ENCODE data around the gene ULK1.

Gene ULK1

DNA sequence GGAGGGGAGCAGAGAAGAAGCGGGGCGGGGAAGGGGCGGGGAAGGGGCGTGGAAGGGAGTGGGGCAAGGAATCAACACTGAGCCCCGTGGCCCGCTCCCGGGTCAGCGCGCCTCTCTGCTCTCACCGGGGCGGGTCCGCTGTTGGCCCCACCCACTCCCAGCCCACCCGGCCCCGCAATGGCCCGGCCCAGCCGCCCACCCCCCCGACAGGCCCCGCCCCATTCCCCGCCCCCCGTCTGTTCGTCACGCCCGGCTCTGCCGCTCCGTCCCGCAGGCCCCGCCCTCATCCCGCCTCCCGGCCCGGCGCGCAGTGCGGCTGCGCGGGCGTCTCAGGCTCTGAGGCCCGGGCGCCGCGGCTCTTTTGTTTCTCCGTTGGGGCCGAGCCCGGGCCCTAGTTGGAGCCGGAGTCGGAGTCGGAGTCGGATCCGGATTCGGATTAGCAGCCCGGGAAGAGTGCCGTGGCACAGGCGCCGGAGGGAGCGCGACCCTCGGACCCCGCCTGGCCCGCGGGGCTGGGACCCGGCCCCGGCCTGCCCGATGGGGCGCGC lies at the start of gene ULK1:
Gene ULK1 (plus strand): TSS at position 310 of the 548 bp plus-strand sequence. CDS start 380 bp downstream, outside the sequence.
- DNase-seq = peak; percentile 91

DNA sequence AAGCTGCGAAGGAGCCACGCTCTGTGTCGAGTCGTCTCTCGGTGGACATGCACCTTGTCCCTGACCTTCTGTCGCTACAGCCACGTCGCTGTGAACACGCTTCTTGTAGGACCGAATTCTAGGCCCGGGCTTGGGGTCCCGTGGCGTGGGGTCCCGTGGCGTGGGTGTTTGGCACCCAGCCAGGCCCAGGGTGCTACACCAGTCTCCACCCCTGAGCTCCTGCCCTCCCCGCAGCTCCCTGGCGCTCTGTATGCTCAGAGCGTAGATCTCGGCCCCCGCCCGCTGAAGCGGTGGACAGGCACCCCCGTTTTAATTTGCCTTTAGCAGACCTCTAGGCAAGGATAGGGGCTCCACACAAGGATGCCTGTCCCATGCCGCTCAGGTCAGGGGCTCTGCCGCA lies 49.8 kb upstream of the ULK1 start:
- DNase-seq = no peak

DNA sequence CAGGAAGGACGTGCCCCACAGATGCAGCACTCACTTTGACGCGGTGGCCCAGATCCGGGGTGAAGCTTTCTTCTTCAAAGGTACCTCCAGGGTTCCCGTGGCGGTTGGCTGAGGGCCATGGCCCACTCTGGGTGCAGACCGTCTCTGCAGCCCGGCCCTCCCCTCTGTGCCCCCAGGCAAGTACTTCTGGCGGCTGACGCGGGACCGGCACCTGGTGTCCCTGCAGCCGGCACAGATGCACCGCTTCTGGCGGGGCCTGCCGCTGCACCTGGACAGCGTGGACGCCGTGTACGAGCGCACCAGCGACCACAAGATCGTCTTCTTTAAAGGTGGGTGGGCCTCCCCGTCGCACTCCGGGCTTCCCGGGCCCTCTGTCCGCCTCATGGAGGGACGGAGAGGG lies 49.3 kb upstream of the ULK1 start:
- no peak for DNase-seq

DNA sequence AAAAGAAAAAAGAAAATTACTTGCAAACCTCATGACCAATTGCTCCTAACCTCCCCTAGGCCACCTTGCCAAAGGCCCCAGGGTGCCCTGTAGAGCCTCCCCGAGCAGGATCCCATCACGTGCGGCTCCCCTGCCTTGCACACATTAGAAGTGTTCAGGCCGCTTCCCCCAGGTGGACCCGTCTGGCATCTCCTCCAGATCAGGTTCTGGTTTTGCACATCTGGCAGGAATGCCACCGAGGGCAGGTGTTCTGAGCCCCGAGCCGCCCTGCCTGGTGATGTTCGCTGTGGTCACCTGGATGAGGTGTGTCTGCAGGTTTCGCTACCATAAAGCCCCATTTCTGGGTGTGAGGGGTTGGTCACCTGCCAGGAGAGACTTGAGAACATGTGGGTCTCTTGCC lies 47.0 kb upstream of the ULK1 start:
- no peak for DNase-seq

DNA sequence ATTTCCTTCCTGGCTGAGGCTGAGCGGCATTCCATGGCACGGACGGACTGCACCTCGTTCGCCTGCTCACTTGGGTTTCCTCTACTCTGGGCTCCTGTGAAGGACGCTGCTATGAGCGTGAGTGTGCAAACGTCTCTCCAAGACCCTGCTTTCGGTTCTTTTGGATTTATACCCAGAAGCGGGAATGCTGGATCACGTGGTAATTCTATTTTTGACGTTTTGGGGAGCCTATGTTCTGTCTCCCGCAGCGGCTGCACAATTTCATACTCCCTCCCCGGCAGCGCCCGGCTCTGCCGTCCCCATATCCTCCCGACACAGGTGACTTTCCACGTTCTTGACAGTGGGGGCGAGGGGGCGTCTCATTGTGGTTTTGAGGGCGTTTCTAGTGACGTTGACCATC lies 45.7 kb upstream of the ULK1 start:
- DNase-seq = no peak

DNA sequence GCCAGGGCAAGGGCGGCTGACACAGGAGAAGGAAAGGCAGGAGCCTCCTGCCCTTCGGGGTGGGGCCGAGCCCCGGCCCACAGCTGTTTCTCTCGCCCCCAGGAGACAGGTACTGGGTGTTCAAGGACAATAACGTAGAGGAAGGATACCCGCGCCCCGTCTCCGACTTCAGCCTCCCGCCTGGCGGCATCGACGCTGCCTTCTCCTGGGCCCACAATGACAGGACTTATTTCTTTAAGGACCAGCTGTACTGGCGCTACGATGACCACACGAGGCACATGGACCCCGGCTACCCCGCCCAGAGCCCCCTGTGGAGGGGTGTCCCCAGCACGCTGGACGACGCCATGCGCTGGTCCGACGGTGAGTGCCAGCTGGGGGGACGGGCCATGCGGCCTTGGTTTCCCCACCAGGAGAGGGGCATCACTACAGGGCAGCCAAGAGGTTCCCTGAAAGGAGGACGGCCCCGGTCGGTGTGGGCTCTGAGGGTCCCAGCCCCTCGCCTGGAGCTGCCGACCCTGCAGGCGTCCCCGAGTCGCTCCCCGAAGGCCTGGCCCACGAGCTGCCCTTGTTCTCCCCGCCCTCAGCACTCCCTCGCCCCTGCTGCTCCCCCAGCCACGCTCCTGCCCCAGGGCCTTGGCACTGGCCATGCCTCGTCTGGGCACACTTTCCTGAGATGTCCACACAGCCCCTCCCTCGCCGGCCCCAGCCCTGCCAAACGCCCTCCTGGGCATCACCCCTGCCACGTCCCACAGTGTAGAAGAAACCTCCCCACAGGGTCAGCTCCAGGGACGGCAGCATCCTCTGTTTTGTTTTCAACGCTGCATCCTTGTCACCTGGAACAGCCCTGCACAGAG lies 44.5 kb upstream of the ULK1 start:
- no peak for DNase-seq

DNA sequence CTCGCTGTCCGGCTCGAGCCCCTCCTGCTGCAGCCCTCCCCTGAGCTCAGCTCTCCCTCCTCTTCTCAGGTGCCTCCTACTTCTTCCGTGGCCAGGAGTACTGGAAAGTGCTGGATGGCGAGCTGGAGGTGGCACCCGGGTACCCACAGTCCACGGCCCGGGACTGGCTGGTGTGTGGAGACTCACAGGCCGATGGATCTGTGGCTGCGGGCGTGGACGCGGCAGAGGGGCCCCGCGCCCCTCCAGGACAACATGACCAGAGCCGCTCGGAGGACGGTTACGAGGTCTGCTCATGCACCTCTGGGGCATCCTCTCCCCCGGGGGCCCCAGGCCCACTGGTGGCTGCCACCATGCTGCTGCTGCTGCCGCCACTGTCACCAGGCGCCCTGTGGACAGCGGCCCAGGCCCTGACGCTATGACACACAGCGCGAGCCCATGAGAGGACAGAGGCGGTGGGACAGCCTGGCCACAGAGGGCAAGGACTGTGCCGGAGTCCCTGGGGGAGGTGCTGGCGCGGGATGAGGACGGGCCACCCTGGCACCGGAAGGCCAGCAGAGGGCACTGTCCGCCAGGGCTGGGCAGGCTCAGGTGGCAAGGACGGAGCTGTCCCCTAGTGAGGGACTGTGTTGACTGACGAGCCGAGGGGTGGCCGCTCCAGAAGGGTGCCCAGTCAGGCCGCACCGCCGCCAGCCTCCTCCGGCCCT lies 43.4 kb upstream of the ULK1 start:
- peak in 1 of 2 donors; percentile 18 for DNase-seq

DNA sequence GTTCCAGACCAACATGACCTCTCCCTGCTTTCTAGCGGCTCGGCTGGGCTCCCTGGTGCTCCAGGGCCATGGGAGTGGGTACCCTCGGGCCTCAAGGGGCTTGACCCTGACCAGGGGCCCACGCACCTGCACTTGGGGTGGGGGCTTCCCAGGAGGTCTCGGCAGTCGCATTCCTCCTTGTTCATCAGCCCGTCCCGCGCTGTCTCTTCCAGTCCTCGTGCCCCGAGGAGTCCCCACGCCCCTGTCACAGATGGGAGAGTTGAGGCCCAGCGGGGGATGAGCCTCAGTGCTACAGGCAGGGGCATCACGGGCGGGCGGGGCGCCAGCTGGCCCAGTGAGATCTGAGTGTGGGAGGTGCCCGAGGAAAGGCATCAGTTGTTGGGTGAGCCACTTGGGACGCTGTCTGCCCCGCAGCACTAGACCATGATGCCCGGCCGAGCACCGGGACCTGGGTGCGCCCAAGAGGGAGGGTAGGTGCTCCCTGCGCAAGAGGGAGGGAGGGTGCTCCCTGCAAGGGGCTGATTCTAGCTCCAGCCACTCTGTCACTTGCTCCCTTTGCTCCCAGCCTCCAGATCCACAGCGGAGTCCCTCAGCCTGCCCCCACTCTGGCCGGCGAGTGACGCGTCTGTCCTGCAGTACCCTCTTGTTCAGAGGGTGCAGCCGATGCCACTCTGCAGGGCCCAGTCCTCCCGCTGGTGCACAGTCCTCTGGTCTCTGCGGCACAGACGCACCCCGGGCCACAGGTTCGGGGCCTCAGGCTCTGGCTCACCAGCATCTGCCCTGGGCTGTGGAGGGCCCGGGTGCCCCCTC lies 42.5 kb upstream of the ULK1 start:
- DNase-seq = no peak

DNA sequence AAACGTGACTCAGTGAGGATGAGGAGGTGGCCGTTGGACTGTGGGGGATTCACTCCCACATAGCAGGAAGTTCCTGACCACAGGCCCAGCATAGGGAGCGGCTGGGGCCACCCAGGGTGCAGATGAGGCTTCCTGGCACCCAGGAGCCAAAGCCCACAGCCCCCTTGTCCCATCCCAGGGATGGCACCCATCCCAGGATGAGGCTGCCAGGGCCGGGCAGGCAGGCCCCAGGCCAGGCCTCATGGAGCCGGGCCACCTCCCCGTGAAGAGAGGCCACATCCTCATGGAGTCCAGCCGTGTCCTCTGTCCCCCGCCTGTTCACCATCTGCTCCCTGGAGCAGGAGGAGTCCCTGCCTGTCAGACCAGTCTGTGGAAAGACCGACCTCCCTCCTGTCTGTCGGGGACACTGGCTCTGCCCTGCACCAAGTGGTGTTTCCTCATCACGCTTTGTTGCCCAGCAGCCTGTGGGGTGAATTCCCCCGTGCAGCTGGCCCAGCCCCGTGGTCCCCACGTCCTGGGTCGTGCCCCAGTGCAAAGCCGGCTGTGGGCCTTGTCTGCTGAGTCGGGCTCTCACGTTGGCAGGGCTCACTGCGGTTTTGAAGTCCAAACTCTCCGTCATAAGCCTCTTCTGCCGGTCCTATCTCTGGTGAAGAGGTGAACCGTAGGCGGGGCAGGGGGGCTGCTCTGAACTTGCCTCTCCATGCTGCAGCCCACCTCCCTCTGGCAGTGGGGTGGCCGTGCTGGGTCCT lies 41.7 kb upstream of the ULK1 start:
- no peak for DNase-seq

DNA sequence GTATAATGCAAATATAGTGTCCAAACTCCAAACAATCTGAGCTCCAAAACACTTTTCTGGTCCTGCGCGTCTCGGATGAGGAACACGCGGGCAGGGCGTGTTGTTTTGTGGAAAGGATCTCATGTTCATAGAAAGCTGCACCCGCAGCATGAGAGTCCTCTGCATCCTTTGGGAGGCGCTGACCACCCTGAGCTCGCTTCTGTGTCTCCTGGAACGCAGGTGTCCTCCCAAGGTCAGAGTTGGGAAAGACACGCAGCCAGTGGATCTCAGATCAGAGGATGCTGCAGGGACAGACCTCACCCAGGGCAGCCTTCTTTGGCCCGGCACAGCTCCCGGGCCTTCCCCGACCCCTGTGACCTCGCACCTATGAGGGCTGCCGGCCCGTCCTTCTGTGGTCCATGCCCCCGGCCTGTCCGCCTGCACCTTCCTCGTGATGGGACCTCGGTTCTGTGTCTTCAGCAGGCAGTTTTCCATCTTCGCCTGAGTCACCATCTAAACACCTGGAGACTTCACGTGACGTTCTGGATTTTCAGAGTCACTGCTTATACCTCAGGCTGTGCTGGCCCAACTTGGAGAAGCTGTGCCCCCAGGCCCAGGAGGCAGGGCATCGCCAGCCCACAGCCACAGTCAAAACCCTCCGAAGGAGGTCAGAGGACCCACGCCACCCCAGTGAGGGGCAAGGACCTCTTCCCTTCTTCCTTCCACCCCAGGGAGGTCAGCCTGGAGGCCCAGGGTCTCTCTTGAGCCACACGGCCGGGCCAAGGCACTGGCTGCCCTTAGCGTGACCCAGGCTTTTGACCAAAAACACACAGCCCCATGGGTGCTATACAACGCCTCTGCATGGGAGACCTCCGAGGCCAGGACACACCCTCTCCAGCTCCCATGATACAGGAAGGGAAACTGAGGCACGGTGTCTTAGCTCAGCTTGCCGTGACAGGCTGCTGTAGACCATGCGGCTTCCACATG lies 40.3 kb upstream of the ULK1 start:
- DNase-seq = no peak

DNA sequence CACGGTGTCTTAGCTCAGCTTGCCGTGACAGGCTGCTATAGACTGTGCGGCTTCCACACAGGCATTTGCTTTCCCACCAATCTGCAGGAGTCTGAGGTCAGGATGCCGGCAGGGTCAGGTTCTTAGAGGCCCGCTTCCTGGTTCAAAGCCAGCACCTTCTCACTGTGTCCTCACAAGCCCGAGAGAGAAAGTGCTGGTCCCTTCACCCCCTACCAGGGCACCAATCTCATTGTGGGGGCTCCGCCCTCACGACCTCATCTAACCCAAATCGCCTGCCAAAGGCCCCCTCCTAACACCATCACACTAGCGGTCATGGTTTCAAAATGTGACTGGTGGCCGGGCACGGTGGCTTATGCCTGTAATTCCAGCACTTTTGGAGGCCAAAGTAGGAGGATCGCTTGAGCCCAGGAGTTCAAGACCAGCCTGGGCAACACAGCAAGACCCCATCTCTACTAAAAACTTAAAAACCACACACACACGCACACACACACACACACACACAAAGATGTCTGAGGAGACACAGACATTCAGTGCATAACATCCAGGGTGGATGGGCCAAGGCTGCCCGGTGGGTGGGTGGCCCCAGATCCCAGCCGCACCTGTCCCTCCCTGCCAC lies 39.5 kb upstream of the ULK1 start:
- no peak for DNase-seq

DNA sequence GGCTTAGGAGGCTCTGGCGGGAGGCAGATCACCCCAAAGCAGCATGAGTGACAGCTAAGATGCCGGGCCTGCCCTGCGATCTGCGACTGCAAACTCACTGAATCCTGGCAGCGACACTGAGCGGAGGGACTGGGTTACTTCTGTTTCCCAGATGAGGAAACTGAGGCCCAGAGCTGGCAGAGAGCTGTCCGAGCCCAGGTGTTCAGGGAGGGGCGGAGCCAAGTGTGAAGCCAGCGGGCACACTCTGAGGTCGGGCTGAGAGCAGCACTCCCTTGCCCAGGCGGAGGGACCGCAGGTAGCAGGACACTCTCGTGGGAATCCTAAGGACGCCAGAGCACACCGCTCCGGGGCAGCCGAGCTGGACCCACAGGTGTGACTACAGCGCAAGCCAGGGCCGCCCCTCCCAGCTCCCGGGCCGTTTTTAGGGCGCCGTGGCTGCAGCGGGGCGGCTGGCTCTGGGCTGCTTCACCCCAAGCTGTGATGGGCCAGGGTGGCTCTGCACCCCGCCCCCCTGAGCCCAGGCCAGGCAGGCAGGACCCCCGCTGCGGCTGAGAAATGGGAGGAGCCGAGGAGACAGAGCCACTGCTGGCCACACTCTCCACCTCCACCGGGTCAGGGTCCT lies 38.8 kb upstream of the ULK1 start:
- DNase-seq = no peak

DNA sequence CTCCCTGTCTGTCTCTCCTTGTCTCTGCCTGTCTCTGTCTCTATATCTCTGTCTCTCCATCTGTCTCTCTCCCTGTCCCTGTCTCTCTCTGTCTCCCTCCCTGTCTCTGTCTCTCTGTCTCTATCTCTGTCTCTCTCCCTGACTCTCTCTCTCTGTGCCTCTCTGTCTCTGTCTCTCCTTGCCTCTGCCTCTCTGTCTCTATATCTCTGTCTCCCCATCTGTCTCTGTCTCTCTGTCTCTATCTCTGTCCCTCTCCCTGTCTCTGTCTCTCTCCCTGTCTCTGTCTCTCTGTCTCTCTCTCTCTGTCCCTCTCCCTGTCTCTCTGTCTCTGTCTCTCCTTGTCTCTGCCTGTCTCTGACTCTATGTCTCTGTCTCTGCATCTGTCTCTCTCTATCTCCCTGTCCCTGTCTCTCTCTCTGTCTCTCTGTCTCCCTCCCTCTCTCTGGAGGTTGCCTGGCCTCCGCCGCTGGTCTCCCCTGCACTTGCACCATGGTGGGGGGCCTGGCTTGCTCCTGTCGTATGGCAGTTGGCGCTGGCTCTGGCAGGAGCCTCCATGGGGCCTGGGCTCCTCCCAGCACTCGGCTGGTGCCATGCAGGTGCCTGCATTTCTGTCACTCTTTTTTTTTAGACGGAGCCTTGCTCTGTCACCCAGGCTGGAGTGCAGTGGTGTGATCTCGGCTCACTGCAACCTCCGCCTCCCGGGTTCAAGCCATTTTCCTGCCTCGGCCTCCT lies 37.9 kb upstream of the ULK1 start:
- DNase-seq = no peak

DNA sequence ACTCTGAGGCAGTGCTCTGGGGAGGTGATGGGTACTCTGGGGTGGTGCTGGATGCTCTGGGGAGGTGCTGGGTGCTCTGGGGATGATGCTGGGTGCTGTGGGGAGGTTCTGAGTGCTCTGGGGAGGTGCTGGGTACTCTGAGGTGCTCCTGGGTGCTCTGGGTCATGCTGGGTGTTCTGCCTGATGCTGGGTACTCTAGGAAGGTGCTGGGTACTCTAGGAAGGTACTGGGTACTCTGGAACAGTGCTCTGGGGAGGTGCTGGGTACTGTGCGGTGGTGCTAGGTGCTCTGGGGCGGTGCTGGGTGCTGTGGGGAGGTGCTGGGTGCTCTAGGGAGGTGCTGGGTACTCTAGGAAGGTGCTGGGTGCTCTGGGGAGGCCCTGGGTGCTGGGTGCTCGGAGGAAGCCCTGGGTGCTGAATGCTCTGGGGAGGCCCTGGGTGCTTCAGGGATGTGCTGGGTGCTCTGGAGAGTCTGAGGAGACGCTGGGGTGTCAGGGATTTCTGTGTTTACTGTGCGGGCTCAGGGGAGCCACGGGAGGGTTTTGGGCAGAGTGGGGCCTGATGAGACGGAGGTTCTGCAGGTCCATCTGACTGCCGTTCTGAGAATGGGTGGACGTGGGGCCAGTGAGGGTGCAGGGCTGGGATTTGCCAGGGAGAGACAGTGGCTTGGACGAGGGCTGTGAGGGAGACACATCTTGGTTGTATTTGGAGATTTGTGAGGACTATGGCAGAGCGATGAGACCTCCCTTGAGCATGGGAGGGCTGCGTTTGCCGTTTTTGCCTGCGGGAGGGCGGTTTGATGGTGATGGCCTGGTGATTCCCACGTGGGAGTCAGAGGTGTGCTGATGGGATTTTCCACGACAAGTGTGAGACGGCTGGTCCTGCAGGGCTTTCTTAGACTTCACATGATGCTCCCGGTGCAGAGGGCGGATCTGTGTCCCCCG lies 36.2 kb upstream of the ULK1 start:
- no peak for DNase-seq

DNA sequence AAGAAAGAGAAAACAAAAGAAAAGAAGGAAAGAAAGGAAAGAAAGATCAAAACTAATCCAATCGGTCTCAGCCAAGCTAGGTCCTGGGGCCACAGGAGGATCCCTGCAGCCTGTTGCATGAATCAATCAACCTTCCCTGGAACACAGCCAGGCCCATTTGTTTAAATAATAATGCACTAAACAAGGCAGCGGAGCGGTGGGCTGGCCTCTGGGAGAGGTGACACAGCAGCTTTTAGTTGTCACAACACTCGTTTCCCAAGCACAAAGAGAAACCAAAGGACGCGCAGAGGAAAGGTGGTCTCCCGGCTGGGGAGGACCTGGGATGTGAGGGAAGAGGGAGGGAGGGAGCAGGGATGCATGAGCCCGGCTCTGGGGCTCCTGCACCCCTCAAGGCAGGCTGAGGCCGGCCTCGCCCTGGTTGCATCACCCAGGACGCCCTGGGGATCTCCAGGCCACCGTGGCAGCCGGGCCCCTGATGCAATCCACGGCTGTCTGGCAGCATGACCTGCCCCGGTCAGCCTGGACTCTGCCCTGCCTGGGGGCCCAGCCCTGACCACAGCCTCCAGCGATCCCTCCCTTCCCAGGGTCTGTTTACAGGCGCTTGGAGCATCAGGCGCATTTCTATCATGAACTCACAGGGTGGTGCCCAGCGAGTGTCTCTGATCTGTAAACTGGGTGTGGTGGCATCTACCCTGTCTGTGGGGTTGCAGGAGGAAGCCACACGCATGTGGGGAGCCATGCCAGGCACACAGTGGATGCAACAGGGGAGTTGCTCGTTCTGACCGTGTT lies 33.8 kb upstream of the ULK1 start:
- DNase-seq = peak; percentile 29 to 68

DNA sequence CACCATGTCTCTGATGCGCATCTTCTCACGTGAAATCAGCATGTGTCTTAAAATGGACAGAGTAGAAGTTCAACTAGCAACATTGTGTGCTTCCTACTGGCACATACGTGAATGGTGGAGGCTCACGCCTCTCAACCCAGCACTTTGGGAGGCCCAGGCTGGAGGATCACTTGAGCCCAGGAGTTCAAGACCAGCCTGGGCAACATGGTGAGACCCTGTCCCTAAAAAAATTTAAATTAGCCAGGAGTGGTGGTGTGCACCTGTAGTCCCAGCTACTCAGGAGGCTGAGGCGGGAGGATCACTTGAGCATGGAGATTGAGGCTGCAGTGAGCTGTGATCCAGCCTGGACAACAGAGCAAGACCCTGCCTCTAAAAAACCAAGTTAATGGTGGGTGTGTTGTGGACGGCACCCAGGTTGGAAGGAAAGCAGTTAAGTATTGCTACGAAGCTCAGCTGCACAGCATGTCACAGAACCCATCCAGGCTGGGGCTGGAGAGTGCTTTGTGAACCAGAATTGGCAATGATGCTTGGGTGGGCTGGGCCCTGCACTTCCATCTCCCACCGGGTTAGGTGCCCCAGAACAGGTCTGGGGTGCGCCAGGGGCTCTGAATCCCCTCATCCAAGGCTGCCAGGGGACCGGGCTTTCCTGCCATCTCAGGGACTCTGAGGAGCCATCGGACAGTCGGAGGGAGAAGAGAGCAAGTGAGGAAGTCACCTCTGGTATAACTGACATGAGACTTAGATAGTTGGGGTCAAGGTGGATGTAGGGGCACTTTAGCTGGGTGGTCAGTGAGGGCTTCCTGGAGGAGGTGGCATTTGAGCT lies 33.0 kb upstream of the ULK1 start:
- no peak for DNase-seq

DNA sequence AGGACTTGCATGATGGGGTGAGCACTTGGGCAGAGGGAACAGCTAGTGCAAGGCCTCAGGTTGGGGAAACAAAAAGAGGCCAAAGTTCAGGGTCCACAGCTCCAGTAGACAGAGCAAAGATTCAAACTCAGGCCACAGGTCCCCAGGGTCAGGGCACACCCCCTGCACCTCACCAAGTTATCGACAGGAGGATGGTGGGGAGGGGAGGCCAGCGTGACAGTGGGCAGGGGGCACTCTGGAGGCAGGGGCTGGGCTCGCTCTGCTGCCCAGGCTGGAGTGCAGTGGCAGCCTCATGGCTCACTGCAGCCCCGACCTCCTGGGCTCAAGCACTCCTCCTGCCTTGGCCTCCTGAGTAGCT lies 32.4 kb upstream of the ULK1 start:
- no peak for DNase-seq

All from CD4-positive, alpha-beta T cell treated with Interleukin-4 for 1 hour (primary cell).